GM19452 (cell line): ENCODE measurements around the gene WDSUB1.

Experiments used
- ATAC-seq: cut with Tn5 transposase; IDR thresholded peaks from one replicate; pipeline ENCODE4 v1.9.1; 2021; ENCODE audit not compliant: unreplicated experiment

WDSUB1 gene

GRCh38 chr2:159285929-159286708 lies at the start of gene WDSUB1:
Gene WDSUB1, minus strand, starts transcription at chr2:159286703. Its CDS starts 3,634 bp downstream, at chr2:159283069.
- ATAC-seq: peak; percentile 11

DNA sequence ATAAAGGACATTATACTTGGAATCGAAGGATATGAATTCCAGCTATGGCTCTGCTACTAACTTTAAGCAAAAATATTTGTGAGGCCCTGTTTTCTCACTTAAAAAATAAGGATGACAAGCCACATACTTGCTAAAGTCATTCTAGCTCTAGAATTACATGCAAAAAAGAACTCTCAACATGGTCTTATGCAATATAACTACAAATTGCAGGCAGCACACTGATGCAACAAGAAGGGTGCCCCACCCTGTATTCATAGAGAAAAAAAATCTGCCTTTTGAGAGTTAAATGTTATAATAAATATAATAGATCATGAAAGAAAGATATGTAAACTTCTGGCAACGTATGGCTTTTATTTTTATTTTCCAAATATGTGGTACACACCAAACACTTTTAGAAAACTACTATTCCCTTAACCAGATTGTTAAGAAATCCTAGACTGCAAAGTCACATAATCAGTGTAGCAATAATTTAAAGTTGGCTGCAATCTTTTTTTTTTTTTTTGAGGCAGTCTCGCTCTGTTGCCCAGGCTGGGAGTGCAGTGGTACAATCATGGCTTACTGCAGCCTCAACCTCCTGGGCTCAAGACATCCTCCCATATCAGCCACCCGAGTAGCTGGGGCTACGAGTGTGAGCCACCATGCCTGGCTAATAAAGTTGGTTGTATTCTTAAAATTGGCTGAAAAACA lies 40.2 kb upstream of the WDSUB1 start:
- no peak for ATAC-seq

DNA sequence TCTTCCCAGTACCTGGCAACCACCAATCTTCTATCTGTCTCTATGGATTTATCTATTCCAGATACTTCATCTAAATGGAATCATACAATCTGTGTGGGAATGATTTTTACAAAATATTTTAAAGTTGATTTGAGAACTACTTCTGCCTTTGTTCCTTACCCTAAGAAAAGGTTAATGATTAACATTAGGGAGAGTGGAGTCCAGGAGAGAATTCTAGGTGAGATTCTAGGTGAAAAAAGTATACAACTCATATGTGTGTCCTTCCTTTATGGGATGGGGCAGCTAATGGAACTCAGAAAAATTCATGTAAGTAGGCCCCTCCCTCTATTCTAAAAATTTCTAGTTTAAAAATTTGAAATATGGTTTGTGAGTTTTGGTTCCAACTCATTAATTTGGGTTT lies 35.9 kb upstream of the WDSUB1 start:
- ATAC-seq: no peak

GRCh38 chr2:159317392-159318088 lies 31.0 kb upstream of the WDSUB1 start:
- peak; percentile 70 for ATAC-seq

DNA sequence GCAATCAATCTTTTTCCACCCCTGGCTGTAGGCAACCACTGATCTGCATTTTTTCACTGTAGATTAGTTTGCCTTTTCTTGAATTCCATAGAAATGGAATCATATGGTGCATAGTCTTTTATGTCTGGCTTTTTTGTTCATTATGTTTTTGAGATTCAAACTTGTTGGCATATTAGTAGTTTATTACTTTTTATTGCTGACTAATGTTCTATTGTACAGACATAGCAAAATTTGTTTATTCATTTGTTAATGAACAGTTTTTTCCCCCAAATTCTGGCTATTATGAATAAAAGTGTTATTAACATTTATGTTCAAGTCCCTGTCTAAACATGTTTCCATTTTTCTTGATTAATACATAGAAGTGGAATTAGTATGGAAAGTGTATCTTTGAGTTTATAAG lies 21.4 kb upstream of the WDSUB1 start:
- no peak for ATAC-seq

DNA sequence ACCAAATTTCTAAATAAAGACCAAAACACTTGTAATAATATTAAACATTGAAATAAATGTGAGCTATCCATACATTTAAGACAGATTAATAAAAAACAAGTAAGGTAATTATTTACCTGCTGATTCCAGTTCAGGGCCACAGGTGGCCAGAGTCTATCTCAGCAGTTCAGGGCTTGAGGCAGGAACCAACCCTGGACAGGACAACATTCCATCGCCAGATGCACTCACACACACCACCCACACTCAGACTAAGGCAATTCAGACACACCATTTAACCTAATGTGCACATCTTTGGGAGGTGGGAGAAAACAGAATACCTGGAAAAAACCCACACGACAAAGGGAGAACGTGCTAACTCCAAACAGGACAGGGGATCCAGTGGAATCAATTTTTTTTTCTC lies 14.1 kb upstream of the WDSUB1 start:
- ATAC-seq: no peak

- ATAC-seq: no peak
Measured at GRCh38 chr2:159298967-159299366, 12.5 kb upstream of the WDSUB1 start.

DNA sequence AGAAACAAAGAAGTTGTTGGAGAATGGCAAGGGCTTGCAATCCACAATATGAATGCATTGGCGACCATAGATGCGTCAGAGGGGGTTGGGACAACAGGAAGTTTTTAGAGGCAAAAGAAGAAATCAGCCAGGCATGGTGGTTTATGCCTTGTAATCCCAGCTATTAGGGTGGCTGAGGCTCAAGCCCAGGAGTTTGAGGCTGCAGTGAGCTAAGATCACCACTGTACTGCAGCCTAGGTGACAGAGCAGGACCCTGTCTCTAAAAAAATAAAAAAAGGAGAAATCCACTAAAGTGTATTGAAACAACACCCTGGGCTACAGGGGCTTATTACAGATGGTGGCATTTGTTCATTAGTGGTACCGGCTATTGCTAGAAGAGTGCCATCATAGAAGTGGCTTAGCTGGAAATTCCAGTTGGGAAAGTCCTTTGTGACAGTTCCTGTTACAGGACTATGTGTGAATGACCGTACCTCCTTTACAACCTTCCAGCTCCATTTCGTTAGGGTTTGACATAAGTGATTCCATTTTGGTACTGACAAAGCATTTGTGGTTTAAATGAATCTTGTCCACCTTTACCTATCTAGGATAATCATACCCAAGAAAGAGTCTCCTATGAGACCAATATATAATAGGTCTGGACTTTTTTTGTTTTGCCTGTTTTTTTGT lies 10.7 kb upstream of the WDSUB1 start:
- no peak for ATAC-seq

GRCh38 chr2:159292157-159292556 lies 5.7 kb upstream of the WDSUB1 start:
- no peak for ATAC-seq

DNA sequence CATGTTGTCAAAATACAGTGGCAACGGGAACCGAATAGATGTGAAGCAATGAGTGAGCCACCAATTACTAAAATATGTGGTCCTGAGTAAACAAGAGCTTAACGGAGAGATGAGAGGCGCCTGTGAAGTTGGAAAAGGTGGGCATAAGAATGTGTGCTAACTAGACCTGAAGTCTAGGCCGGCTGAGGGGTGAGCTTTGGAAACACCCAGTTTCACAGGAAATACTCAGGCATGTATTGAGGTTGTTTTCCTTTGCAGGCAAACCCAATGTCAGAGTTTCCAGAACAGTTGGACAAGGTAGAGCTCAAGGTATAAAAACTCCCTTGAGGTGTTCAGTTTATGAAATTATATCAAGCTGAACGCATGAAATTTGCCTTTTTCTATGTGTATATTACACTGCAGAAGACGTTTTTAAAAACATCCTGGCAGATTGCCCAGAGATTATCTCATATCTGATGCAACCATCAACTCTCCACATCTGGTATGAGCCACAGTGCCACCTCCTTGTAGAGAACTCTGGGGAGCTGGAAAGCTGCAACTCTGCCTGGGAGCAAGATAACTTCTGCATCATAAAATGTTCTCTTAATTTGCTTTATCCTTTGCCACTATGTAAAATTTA lies 3.9 kb upstream of the WDSUB1 start:
- no peak for ATAC-seq

- ATAC-seq: no peak
Measured at GRCh38 chr2:159287733-159288132, 1.2 kb upstream of the WDSUB1 start.

GRCh38 chr2:159286709-159287441 lies 372 bp upstream of the WDSUB1 start:
- ATAC-seq: peak; percentile 86

DNA sequence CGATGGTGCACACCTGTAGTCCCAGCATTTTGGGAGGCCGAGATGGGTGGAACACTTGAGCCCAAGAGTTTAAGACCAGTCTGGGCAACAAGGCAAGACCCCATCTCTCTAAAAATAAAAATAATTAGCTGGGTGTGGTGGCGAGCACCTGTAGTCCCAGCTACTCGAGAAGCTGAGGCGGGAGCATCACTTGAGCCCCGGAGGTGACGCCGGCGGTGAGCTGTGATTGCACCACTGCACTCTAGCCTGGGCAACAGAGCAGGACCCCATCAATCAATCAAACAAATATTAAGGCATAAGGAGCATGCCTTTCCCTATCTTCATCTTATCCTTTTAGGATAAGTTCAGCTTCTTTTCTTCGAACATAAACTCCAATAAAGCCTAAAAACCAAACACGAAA lies 1.1 kb downstream of the WDSUB1 start:
- no peak for ATAC-seq

- ATAC-seq: no peak
Measured at GRCh38 chr2:159283529-159283928, 3.0 kb downstream of the WDSUB1 start.

GRCh38 chr2:159281002-159281401 lies 5.5 kb downstream of the WDSUB1 start:
- ATAC-seq: no peak

GRCh38 chr2:159279700-159280099 lies 6.8 kb downstream of the WDSUB1 start:
- no peak for ATAC-seq

DNA sequence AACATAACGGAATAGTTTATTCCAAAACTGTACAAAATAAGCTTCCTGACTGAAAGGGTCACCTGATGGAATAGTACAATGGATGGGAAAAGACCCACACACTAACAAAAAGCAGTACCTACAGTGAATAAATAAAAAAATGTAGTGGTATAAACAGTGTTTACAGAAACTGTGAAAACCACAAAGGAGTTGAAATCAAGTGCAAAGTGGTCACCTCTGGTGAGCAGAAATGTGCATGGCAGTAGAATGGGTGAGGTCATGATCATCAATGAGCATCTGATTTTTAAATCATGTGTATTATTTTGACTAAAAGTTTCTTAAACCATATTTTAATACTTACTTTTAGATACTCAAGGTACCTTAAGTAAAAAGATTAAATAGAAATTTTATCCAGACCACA lies 11.4 kb downstream of the WDSUB1 start:
- ATAC-seq: no peak

GRCh38 chr2:159272156-159272555 lies 14.3 kb downstream of the WDSUB1 start:
- ATAC-seq: no peak

DNA sequence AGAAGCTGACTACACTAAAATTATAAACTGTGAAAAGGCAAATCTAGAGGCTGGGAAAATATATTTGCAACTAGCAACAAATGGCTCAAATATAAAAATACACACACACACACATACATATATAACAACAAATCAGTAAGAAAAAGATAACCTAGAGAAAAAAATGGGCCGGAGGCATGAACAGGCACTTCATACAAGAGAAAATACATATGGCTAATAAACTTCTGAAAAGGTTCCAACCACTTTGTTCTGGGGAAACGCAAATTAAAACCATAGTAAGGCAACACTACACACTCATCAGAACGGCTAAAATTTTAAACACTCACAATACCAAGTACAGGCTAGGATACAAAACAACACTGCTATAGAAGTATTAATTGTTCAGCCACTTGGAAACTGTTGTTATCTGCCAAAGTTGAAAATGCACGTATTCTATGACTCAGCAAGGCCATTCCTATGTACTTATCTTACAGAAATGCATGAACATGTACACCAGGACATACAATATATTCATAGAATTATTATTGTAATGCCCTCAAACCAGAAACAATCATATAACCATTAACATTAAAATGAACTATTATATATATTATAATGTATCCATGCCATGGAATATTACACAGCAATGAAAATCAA lies 15.6 kb downstream of the WDSUB1 start:
- ATAC-seq: no peak

- ATAC-seq: no peak
Measured at GRCh38 chr2:159267921-159268320, 18.6 kb downstream of the WDSUB1 start.
